ENCODE measurements around the gene WNT5A.

The WNT5A gene

DNA sequence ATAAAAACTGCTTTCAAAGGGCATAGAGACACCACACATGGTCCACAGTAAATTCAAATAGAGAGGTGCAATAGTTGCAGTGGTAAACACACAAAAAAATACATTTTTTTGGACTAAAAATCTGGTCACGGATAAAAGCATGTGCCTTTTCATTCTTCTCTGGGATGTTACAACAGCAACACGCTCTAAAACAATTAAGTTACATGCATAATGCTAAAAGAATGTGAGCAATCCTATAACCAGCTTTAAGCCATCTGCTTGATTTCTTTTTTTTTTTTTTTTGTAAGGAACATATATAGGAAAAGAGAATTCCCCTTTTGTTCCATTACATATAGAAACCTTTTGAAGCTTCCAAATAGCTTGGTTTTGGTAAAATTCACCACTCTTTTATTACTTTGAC, 20.0 kb downstream of the WNT5A start:
- H3K4me3 ChIP-seq = no peak overlapping the region
- H3K36me3 ChIP-seq (replicated peaks) = no peaks in the 10 kb centered on the region; the same call in 1 of the 2 replicates
- H3K9me3 ChIP-seq = no peaks in the 10 kb centered on the region
- in situ Hi-C loops (cut with MboI; ENCODE audit: low sequenced_read_pairs) = no loop called here
- no peak for DNase-seq (ENCODE audit: low spot score in 2 of 2)
- H3K27me3 ChIP-seq (ENCODE audit: low read depth) = no peaks in the 10 kb centered on the region
- peaks cover 3% of the 10 kb centered on the region; the same call in 1 of the 2 replicates for H3K4me1 ChIP-seq

- peaks cover 3% of the 10 kb centered on the region; the same call in 1 of the 2 replicates for H3K4me1 ChIP-seq
- in situ Hi-C loops (cut with MboI; ENCODE audit: low sequenced_read_pairs) = no loop called here
- no peaks in the 10 kb centered on the region; the same call in 1 of the 2 replicates for H3K36me3 ChIP-seq (replicated peaks)
- DNase-seq (ENCODE audit: low spot score in 2 of 2) = no peak
- no peaks in the 10 kb centered on the region for H3K27me3 ChIP-seq (ENCODE audit: low read depth)
- H3K4me3 ChIP-seq = no peak overlapping the region
- no peaks in the 10 kb centered on the region for H3K9me3 ChIP-seq
Measured at GRCh38 chr3:55466526-55466925, 20.6 kb downstream of the WNT5A start.

- H3K27me3 ChIP-seq (ENCODE audit: low read depth) = no peaks in the 10 kb centered on the region
- no peaks in the 10 kb centered on the region for H3K4me1 ChIP-seq
- DNase-seq (ENCODE audit: low spot score in 2 of 2) = no peak
- no peak overlapping the region for H3K4me3 ChIP-seq
- no peaks in the 10 kb centered on the region for H3K36me3 ChIP-seq (replicated peaks)
- in situ Hi-C loops (cut with MboI; ENCODE audit: low sequenced_read_pairs) = no loop called here
- H3K9me3 ChIP-seq = no peaks in the 10 kb centered on the region
Measured at GRCh38 chr3:55461896-55462295, 25.2 kb downstream of the WNT5A start.

GRCh38 chr3:55459838-55460237, 27.3 kb downstream of the WNT5A start:
- no peak overlapping the region for H3K4me3 ChIP-seq
- H3K27me3 ChIP-seq (ENCODE audit: low read depth) = no peaks in the 10 kb centered on the region
- H3K9me3 ChIP-seq = no peaks in the 10 kb centered on the region
- no peaks in the 10 kb centered on the region for H3K36me3 ChIP-seq (replicated peaks)
- DNase-seq (ENCODE audit: low spot score in 2 of 2) = no peak
- in situ Hi-C loops (cut with MboI; ENCODE audit: low sequenced_read_pairs) = no loop called here
- no peaks in the 10 kb centered on the region for H3K4me1 ChIP-seq

- H3K27me3 ChIP-seq (ENCODE audit: low read depth) = no peaks in the 10 kb centered on the region
- in situ Hi-C loops (cut with MboI; ENCODE audit: low sequenced_read_pairs) = no loop called here
- H3K4me1 ChIP-seq = peaks cover 9% of the 10 kb centered on the region
- no peaks in the 10 kb centered on the region for H3K9me3 ChIP-seq
- no peaks in the 10 kb centered on the region for H3K36me3 ChIP-seq (replicated peaks)
- H3K4me3 ChIP-seq = no peak overlapping the region
- no peak for DNase-seq (ENCODE audit: low spot score in 2 of 2)
Measured at GRCh38 chr3:55458181-55458790, 28.8 kb downstream of the WNT5A start.

DNA sequence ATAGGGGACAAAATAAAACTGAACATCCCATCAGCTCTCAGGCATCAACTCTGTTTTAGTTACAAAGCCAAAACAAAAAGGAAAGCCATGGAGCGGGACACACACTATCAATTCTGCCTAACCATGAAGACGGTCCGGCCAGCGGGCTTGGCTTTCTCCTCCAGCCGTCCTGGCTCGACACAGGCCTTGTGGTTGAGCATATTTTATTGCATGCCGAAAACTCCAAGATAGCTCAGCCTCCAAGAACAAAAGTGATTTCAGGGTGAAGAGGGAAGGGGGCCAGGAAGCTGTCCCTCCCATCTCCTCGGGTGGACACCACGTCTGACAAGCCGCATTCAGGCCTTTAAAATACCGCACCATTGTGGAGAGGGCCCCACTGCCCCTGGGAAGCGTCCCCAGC, 31.2 kb downstream of the WNT5A start:
- Histone ChIP-seq H3K36me3 (replicated peaks) (no peaks in the 10 kb centered on the region), H3K4me3 (no peak overlapping the region)
- in situ Hi-C loops (cut with MboI; ENCODE audit: low sequenced_read_pairs) = no loop called here

GRCh38 chr3:55454611-55455010, 32.5 kb downstream of the WNT5A start:
- DNase-seq (ENCODE audit: low spot score in 2 of 2) = no peak
- Histone ChIP-seq H3K27me3 (ENCODE audit: low read depth) (no peaks in the 10 kb centered on the region), H3K4me1 (peaks cover 9% of the 10 kb centered on the region), H3K9me3 (no peaks in the 10 kb centered on the region), H3K36me3 (replicated peaks) (no peaks in the 10 kb centered on the region), H3K4me3 (no peak overlapping the region)
- in situ Hi-C loops (cut with MboI; ENCODE audit: low sequenced_read_pairs) = no loop called here

More for the DNA sequence above, 31.2 kb downstream of the WNT5A start:
- DNase-seq (ENCODE audit: low spot score in 2 of 2) = no peak
- Histone ChIP-seq H3K9me3 (no peaks in the 10 kb centered on the region), H3K27me3 (ENCODE audit: low read depth) (no peaks in the 10 kb centered on the region), H3K4me1 (peaks cover 9% of the 10 kb centered on the region)

- no peaks in the 10 kb centered on the region for H3K27me3 ChIP-seq (ENCODE audit: low read depth)
- H3K4me1 ChIP-seq = peaks cover 9% of the 10 kb centered on the region
- no peaks in the 10 kb centered on the region for H3K36me3 ChIP-seq (replicated peaks)
- H3K9me3 ChIP-seq = no peaks in the 10 kb centered on the region
- in situ Hi-C loops (cut with MboI; ENCODE audit: low sequenced_read_pairs) = no loop called here
- DNase-seq (ENCODE audit: low spot score in 2 of 2) = peak in 1 of 2 experiments; percentile 34
- no peak overlapping the region for H3K4me3 ChIP-seq
Measured at GRCh38 chr3:55453886-55454496, 33.1 kb downstream of the WNT5A start.

GRCh38 chr3:55452886-55453285, 34.2 kb downstream of the WNT5A start:
- peaks cover 9% of the 10 kb centered on the region for H3K4me1 ChIP-seq
- no peaks in the 10 kb centered on the region for H3K9me3 ChIP-seq
- DNase-seq (ENCODE audit: low spot score in 2 of 2) = no peak
- H3K27me3 ChIP-seq (ENCODE audit: low read depth) = no peaks in the 10 kb centered on the region
- H3K4me3 ChIP-seq = no peak overlapping the region
- H3K36me3 ChIP-seq (replicated peaks) = no peaks in the 10 kb centered on the region
- in situ Hi-C loops (cut with MboI; ENCODE audit: low sequenced_read_pairs) = no loop called here

DNA sequence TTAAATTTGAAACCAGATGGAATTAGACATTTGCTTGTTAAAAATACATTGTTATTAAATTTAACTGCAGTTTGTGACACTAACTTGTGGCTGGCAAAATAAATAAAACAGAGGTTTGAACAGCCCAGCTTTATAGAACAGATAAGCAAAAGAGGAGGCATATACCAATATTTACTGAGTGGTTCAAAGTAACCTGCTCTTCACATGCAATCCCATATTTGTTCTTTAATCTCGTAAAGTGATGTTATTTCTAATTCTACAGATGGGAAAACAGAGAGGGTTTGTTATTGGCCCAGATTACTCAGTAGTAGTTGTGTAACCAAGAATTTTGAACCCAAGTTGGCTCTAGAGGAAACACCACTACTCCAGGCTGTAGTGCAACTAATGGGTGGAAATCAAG, 37.6 kb downstream of the WNT5A start:
- no peaks in the 10 kb centered on the region for H3K36me3 ChIP-seq (replicated peaks)
- in situ Hi-C loops (cut with MboI; ENCODE audit: low sequenced_read_pairs) = no loop called here
- no peaks in the 10 kb centered on the region for H3K9me3 ChIP-seq
- H3K27me3 ChIP-seq (ENCODE audit: low read depth) = no peaks in the 10 kb centered on the region
- no peak for DNase-seq (ENCODE audit: low spot score in 2 of 2)
- H3K4me3 ChIP-seq = no peak overlapping the region
- H3K4me1 ChIP-seq = peaks cover 9% of the 10 kb centered on the region

DNA sequence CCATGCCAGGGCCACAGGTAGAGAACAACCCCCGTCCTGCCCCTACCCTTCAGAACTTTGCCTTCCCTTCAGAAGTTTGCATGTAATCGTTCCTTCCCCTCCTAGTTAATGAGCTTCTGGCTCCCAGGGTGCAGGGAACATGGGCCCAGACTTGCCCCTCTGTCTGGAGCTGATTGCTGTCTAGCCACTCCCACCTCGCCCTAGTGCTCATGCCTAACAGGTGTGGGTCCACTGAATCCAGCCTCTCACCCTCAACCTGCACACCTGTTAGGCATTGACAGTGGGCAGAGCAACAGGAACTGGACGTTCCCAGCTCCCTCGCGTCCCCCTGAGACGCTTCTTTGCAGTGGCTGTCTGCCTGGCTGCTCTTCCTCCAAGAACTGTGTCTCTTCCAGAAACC, 40.3 kb downstream of the WNT5A start:
- H3K36me3 ChIP-seq (replicated peaks) = no peaks in the 10 kb centered on the region
- no peak overlapping the region for H3K4me3 ChIP-seq
- H3K4me1 ChIP-seq = no peaks in the 10 kb centered on the region
- no peaks in the 10 kb centered on the region for H3K27me3 ChIP-seq (ENCODE audit: low read depth)
- in situ Hi-C loops (cut with MboI; ENCODE audit: low sequenced_read_pairs) = no loop called here
- no peaks in the 10 kb centered on the region for H3K9me3 ChIP-seq
- DNase-seq (ENCODE audit: low spot score in 2 of 2) = no peak

DNA sequence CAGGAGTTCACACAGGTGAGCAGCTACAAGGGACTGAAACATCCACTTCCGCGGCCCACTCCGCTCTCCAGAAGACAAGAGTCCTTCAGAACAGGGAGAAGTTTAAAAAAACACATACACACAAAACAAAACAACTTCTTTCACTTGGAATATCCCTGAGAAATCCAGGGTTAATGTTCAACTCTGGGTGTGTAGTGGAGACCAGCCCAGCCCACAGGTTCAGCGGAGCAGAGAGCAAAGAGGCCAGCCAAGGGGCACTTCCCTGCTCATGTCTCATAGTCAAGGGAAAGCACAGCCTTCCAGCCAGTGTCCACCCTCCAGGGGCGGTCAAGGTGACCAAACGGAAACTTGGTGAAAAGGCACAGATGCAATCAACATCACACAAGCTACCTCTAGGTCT, 41.6 kb downstream of the WNT5A start:
- in situ Hi-C loops (cut with MboI; ENCODE audit: low sequenced_read_pairs) = no loop called here
- no peak for DNase-seq (ENCODE audit: low spot score in 2 of 2)
- H3K27me3 ChIP-seq (ENCODE audit: low read depth) = no peaks in the 10 kb centered on the region

DNA sequence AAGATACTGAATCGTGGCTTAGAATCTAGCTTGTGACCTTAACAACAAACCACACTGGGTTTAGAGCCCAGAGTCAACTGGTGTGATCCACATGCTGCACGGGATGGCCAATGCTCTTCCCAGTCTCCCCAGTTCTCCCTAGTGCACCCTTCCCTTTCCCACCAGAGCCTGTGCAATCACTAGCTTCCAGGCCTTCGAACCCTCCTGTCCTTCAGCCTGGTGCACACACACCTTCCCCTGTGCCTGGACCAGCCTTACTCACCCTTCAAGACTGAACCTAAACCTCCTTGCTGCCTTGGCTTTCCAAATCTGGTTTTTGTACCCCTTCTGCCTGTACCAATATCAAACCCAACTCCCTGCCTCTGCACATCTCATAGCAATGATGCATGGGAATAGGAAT, 43.8 kb downstream of the WNT5A start:
- Histone ChIP-seq H3K9me3 (no peaks in the 10 kb centered on the region), H3K36me3 (replicated peaks) (no peaks in the 10 kb centered on the region), H3K4me3 (no peak overlapping the region), H3K27me3 (ENCODE audit: low read depth) (no peaks in the 10 kb centered on the region), H3K4me1 (no peaks in the 10 kb centered on the region)
- in situ Hi-C loops (cut with MboI; ENCODE audit: low sequenced_read_pairs) = no loop called here
- no peak for DNase-seq (ENCODE audit: low spot score in 2 of 2)

More for the DNA sequence above, 41.6 kb downstream of the WNT5A start:
- Histone ChIP-seq H3K36me3 (replicated peaks) (no peaks in the 10 kb centered on the region), H3K4me1 (no peaks in the 10 kb centered on the region), H3K4me3 (no peak overlapping the region), H3K9me3 (no peaks in the 10 kb centered on the region)

DNA sequence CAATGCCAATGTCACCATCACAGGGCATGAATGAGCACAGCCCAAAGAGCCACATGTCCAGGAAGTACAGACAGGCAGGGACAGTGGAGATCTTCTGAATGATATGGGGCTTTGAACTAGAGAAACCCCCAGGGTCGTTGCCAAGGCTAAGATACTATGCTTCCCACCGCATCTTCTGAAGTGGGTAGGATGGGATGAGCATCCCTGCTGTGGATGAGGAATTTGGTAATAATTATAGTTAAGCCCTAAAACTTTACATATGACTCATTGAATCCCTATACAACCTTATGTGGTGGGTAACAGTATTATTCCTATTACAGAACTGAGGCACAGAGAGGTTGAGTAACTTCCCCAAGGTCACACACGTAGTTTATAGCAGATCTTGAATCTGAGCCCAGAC, 44.2 kb downstream of the WNT5A start:
- Histone ChIP-seq H3K9me3 (no peaks in the 10 kb centered on the region), H3K4me1 (no peaks in the 10 kb centered on the region), H3K4me3 (no peak overlapping the region), H3K36me3 (replicated peaks) (no peaks in the 10 kb centered on the region), H3K27me3 (ENCODE audit: low read depth) (no peaks in the 10 kb centered on the region)
- no peak for DNase-seq (ENCODE audit: low spot score in 2 of 2)
- in situ Hi-C loops (cut with MboI; ENCODE audit: low sequenced_read_pairs) = no loop called here

DNA sequence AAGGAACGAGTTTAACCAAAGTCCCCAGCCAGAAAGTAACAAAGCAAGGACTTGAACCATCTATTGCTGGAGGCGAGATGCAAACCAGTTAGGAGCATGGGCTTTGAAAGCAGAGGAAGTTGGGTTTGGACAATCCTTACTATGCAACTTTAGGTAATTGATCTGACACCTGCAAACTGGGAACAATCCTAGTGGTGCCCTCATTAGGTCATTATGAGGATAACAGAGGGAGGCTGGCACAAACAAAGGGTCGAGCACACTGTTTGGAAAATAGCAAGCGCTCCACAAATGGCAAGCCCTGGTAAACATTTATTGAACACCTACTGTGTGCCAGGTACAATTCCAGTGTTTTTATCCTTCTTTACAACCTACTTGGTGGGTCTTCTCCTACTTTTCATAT, 45.6 kb downstream of the WNT5A start:
- Histone ChIP-seq H3K4me3 (no peak overlapping the region), H3K4me1 (no peaks in the 10 kb centered on the region), H3K27me3 (ENCODE audit: low read depth) (no peaks in the 10 kb centered on the region), H3K9me3 (no peaks in the 10 kb centered on the region), H3K36me3 (replicated peaks) (no peaks in the 10 kb centered on the region)
- no peak for DNase-seq (ENCODE audit: low spot score in 2 of 2)
- in situ Hi-C loops (cut with MboI; ENCODE audit: low sequenced_read_pairs) = no loop called here
